Measurements from ENCODE around the gene DNAJB5.

DNA sequence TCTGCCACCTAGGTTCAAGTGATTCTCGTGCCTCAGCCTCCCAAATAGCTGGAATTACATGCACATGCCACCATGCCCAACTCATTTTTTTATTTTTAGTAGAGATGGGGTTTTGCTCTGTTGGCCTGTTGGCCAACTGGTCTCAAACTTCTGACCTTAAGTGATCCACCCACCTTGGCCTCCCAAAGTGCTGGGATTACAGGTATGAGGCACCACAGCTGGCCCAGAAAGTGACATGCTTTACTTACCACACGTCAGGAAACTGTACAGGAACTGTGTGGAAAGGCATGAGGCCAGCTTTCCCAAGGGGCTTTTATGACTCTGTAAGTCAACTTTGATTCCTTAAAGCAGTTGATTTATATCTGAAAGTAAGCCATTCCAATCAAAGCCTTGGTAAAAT lies 25.0 kb downstream of the DNAJB5 start:
- TF ChIP-seq, protein P1, sequence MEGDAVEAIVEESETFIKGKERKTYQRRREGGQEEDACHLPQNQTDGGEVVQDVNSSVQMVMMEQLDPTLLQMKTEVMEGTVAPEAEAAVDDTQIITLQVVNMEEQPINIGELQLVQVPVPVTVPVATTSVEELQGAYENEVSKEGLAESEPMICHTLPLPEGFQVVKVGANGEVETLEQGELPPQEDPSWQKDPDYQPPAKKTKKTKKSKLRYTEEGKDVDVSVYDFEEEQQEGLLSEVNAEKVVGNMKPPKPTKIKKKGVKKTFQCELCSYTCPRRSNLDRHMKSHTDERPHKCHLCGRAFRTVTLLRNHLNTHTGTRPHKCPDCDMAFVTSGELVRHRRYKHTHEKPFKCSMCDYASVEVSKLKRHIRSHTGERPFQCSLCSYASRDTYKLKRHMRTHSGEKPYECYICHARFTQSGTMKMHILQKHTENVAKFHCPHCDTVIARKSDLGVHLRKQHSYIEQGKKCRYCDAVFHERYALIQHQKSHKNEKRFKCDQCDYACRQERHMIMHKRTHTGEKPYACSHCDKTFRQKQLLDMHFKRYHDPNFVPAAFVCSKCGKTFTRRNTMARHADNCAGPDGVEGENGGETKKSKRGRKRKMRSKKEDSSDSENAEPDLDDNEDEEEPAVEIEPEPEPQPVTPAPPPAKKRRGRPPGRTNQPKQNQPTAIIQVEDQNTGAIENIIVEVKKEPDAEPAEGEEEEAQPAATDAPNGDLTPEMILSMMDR (IDR thresholded peaks at IDR 0.05): no peak
- TF ChIP-seq POLR2A (IDR thresholded peaks at IDR 0.05) (no peak), EP300 (IDR thresholded peaks at IDR 0.05) (no peak)
